Astrocyte (in vitro differentiated cells and primary cell): ENCODE results near the gene ISX. TPM values are rescaled to one million over a fixed set of nuclear protein-coding genes. Genes with fewer than 3 reads are reported as not detected.

Experiments used
- DNase-seq: peaks from one replicate; pipeline ENCODE4 v3.0.0-alpha.2; 2010; ENCODE audit warnings: low read depth
- FAIRE-seq: peaks from 2 replicates; lab custom pipeline; 2011; peaks lifted over from hg19 to GRCh38; lab: Jason Lieb, UNC
- H2AFZ ChIP-seq: 2 replicates; pipeline ENCODE4 v1.6.0; 2012; ENCODE audit warnings: low read depth, low read length, inconsistent platforms
- H3K27ac ChIP-seq: 2 replicates; pipeline ENCODE4 v1.5.1; 2011; ENCODE audit warnings: low read depth, low read length, inconsistent platforms
- H3K27me3 ChIP-seq: 2 replicates; pipeline ENCODE4 v1.6.0; 2011; ENCODE audit warnings: low read length, inconsistent platforms; ENCODE audit not compliant: insufficient read depth
- H3K36me3 ChIP-seq: 2 replicates; pipeline ENCODE4 v1.5.1; 2011; ENCODE audit warnings: low read length, inconsistent platforms; ENCODE audit not compliant: insufficient read depth
- H3K4me1 ChIP-seq: 2 replicates; pipeline ENCODE4 v1.5.1; 2011; ENCODE audit warnings: low read length, inconsistent platforms; ENCODE audit not compliant: insufficient read depth
- H3K4me2 ChIP-seq: 2 replicates; pipeline ENCODE4 v1.6.0; 2012; ENCODE audit warnings: low read length, inconsistent platforms
- H3K4me3 ChIP-seq: 2 replicates; pipeline ENCODE4 v1.5.1; 2011; ENCODE audit warnings: low read depth, mild to moderate bottlenecking, low read length, inconsistent platforms; ENCODE audit not compliant: insufficient read depth
- H3K79me2 ChIP-seq: 2 replicates; pipeline ENCODE4 v1.6.0; 2012; ENCODE audit warnings: mild to moderate bottlenecking, low read length, inconsistent platforms; ENCODE audit not compliant: insufficient read depth
- H3K9ac ChIP-seq: 2 replicates; pipeline ENCODE4 v1.6.0; 2012; ENCODE audit warnings: mild to moderate bottlenecking, low read length, inconsistent platforms
- H3K9me3 ChIP-seq: 2 replicates; pipeline ENCODE4 v1.5.1; 2012; ENCODE audit warnings: low read depth, mild to moderate bottlenecking, low read length, inconsistent platforms; ENCODE audit not compliant: insufficient read depth
- H4K20me1 ChIP-seq: 2 replicates; pipeline ENCODE4 v1.6.0; 2012; ENCODE audit warnings: low read length, inconsistent platforms; ENCODE audit not compliant: insufficient read depth
- H3K27ac Mint-ChIP-seq: one replicate; pipeline ENCODE4 v1.8.0; 2021; ENCODE audit warnings: mild to moderate bottlenecking, mixed read lengths; ENCODE audit not compliant: unreplicated experiment
- H3K27me3 Mint-ChIP-seq: one replicate; pipeline ENCODE4 v1.8.0; 2021; ENCODE audit warnings: low read depth, mixed read lengths; ENCODE audit not compliant: unreplicated experiment
- H3K36me3 Mint-ChIP-seq: one replicate; pipeline ENCODE4 v1.8.0; 2021; ENCODE audit warnings: low read depth, mixed read lengths; ENCODE audit not compliant: unreplicated experiment
- H3K4me1 Mint-ChIP-seq: one replicate; pipeline ENCODE4 v1.8.0; 2021; ENCODE audit warnings: low read depth, mixed read lengths; ENCODE audit not compliant: unreplicated experiment
- H3K4me3 Mint-ChIP-seq: one replicate; pipeline ENCODE4 v1.8.0; 2021; ENCODE audit warnings: mild to moderate bottlenecking, moderate library complexity, mixed read lengths; ENCODE audit not compliant: unreplicated experiment
- H3K9me3 Mint-ChIP-seq: one replicate; pipeline ENCODE4 v1.8.0; 2021; ENCODE audit warnings: mild to moderate bottlenecking, mixed read lengths; ENCODE audit not compliant: unreplicated experiment
- EZH2 ChIP-seq: IDR thresholded peaks from 2 replicates; pipeline ENCODE4 v1.6.1; 2012; ENCODE audit warnings: mild to moderate bottlenecking, low read length, inconsistent platforms; ENCODE audit not compliant: insufficient read depth
- total RNA-seq: library from RNA; stranded (reverse); gene quantifications from 2 replicates; pipeline ENCODE4 v1.2.1, GENCODE V29; 2021
- TF ChIP-seq, protein P1 (sequence below): IDR thresholded peaks from 2 replicates; pipeline ENCODE4 v1.5.1; 2011; ENCODE audit warnings: low read depth, mild to moderate bottlenecking, inconsistent platforms, low read length, moderate library complexity; ENCODE audit not compliant: insufficient read depth

Gene ISX
- total RNA-seq, 1 donor from 2014 or later, result not detected

DNA sequence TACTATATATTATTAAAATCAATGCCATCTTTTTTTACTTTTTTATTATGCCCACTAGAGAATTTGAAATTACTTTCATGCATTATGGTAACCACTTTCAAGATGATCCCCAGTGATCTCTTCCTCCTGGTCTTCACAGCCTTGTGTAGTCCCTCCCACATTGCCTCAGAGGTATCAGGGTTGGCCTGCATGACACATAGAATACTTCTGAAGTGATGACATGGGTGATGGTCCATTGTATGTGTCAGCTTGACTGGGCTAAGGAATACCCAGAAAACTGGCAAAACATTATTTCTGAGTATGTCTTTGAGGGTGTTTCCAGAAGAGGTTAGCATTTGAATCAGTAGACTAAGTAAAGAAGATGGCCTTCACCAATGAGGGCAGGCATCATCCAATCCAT, 14.2 kb upstream of the ISX start:
- no peak overlapping the region for H2AFZ ChIP-seq
- no peak for DNase-seq
- no peak overlapping the region for H3K4me2 ChIP-seq
- TF ChIP-seq EZH2, result no peak
- TF ChIP-seq, protein P1, sequence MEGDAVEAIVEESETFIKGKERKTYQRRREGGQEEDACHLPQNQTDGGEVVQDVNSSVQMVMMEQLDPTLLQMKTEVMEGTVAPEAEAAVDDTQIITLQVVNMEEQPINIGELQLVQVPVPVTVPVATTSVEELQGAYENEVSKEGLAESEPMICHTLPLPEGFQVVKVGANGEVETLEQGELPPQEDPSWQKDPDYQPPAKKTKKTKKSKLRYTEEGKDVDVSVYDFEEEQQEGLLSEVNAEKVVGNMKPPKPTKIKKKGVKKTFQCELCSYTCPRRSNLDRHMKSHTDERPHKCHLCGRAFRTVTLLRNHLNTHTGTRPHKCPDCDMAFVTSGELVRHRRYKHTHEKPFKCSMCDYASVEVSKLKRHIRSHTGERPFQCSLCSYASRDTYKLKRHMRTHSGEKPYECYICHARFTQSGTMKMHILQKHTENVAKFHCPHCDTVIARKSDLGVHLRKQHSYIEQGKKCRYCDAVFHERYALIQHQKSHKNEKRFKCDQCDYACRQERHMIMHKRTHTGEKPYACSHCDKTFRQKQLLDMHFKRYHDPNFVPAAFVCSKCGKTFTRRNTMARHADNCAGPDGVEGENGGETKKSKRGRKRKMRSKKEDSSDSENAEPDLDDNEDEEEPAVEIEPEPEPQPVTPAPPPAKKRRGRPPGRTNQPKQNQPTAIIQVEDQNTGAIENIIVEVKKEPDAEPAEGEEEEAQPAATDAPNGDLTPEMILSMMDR, result no peak
- Mint-ChIP-seq H3K27me3 (peaks cover 5% of the 10 kb centered on the region), H3K4me1 (no peaks in the 10 kb centered on the region), H3K9me3 (peaks cover 5% of the 10 kb centered on the region), H3K4me3 (no peak overlapping the region), H3K36me3 (no peaks in the 10 kb centered on the region), H3K27ac (no peak overlapping the region)
- H4K20me1 ChIP-seq, result no peaks in the 10 kb centered on the region
- H3K27ac ChIP-seq, result no peak overlapping the region
- no peaks in the 10 kb centered on the region for H3K36me3 ChIP-seq
- no peaks in the 10 kb centered on the region for H3K9me3 ChIP-seq
- H3K9ac ChIP-seq, result no peak overlapping the region
- no peaks in the 10 kb centered on the region for H3K27me3 ChIP-seq
- H3K4me3 ChIP-seq, result no peak overlapping the region
- H3K79me2 ChIP-seq, result no peaks in the 10 kb centered on the region
- no peaks in the 10 kb centered on the region for H3K4me1 ChIP-seq
- FAIRE-seq, result no peak

DNA sequence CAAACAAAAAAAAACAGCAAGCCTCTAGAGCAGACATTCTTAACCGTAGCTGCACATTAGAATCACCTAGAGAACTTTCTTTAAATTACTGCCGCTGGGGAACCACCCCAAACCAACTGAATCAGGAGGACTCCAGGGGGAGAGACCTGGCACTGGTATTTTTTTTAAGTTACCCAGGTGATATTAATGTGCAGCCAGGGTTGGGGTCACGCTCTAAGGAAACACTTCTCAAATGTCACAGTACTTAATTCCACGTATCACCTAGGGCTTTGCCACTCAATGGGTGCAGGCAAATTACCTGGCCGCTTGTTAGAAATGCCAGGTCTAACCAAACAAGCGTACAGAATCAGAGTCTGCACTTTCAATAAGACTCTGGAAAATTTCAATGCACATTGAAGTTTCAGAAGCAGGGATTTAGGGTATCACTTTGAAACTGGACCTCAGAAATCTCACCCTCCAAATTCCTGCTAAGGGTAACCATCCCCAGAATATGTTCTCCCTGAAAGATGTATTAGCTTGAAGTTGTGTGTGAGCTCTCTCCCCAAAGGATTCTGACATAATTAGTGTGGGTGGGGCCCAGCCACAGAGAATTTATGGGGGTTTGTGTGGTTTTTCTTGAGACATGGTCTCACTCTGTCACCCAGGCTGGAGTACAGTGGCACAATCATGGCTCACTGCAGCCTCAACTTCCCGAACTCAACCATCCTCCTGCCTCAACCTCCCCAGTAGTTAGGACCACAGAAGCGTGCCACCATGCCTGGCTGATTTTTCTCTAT, 12.7 kb upstream of the ISX start:
- H2AFZ ChIP-seq, result no peak overlapping the region
- Mint-ChIP-seq H3K36me3 (no peaks in the 10 kb centered on the region), H3K27me3 (peaks cover 5% of the 10 kb centered on the region), H3K9me3 (peaks cover 4% of the 10 kb centered on the region), H3K27ac (no peak overlapping the region), H3K4me1 (no peaks in the 10 kb centered on the region), H3K4me3 (no peak overlapping the region)
- H4K20me1 ChIP-seq, result no peaks in the 10 kb centered on the region
- FAIRE-seq (no peak), DNase-seq (no peak)
- no peaks in the 10 kb centered on the region for H3K27me3 ChIP-seq
- no peaks in the 10 kb centered on the region for H3K4me1 ChIP-seq
- TF ChIP-seq, protein P1, result no peak
- TF ChIP-seq EZH2, result no peak
- no peaks in the 10 kb centered on the region for H3K36me3 ChIP-seq
- H3K9me3 ChIP-seq, result peaks cover 6% of the 10 kb centered on the region
- no peak overlapping the region for H3K4me3 ChIP-seq
- no peak overlapping the region for H3K27ac ChIP-seq
- no peaks in the 10 kb centered on the region for H3K79me2 ChIP-seq
- no peak overlapping the region for H3K4me2 ChIP-seq
- H3K9ac ChIP-seq, result no peak overlapping the region

DNA sequence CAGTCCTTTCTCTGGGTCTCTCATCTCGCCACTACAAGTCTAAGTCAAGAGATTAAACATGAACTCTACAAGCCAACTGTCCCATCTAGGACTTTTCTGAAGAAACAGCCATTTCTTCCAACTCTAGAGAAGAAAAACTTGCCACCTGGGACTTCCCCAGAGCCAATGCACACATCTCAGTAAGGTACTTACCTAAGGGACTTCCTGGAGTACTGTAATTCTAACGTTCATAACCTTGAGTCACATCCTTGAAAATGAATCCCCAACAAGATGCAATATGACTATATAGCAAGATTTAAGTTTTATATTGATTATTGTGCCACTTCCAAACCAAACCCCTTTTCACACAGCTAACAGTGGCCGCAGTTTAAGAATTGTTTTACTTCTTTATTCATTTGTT, 11.9 kb upstream of the ISX start:
- H3K27me3 ChIP-seq, result no peaks in the 10 kb centered on the region
- no peak for DNase-seq
- Mint-ChIP-seq H3K27me3 (peaks cover 9% of the 10 kb centered on the region), H3K36me3 (no peaks in the 10 kb centered on the region), H3K4me3 (no peak overlapping the region), H3K4me1 (no peaks in the 10 kb centered on the region), H3K27ac (no peak overlapping the region), H3K9me3 (peaks cover 3% of the 10 kb centered on the region)
- no peak for FAIRE-seq
- no peak overlapping the region for H3K4me2 ChIP-seq
- no peaks in the 10 kb centered on the region for H3K4me1 ChIP-seq
- H3K4me3 ChIP-seq, result no peak overlapping the region
- H3K9ac ChIP-seq, result no peak overlapping the region
- TF ChIP-seq EZH2, result no peak
- TF ChIP-seq, protein P1, result no peak
- H4K20me1 ChIP-seq, result no peaks in the 10 kb centered on the region
- no peak overlapping the region for H3K27ac ChIP-seq
- no peaks in the 10 kb centered on the region for H3K36me3 ChIP-seq
- H2AFZ ChIP-seq, result no peak overlapping the region
- H3K9me3 ChIP-seq, result peaks cover 6% of the 10 kb centered on the region
- H3K79me2 ChIP-seq, result no peaks in the 10 kb centered on the region
